HG02870 (cell line): ENCODE results near the gene NID2.

Experiments
- ATAC-seq: cut with Tn5 transposase; IDR thresholded peaks from one replicate; pipeline ENCODE4 v1.9.1; 2021; ENCODE audit warnings: mild to moderate bottlenecking, moderate library complexity; ENCODE audit not compliant: unreplicated experiment

NID2 gene

DNA sequence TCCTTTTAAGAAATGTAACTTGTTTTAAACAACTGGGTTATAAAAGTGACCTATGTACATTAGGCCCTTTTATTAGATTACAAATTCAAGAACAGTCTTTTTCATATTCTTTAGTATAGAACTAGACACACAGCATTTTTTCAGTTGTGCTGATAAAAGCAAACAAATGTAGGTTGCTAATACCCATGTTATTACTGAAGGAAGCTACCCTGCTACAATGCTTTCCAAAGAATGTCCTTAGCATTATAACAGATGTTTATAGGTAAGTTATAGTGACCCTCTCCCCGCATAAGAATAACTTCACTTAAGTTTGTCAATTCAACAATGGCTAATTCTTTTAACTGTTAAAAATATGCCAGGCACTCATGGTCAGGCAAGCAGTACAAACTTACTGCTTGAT, 61.6 kb downstream of the NID2 start:
- no peak for ATAC-seq

GRCh38 chr14:52006361-52006760, 62.5 kb downstream of the NID2 start:
- ATAC-seq, result no peak

- ATAC-seq, result no peak
Measured at GRCh38 chr14:52005625-52006024, 63.2 kb downstream of the NID2 start.

DNA sequence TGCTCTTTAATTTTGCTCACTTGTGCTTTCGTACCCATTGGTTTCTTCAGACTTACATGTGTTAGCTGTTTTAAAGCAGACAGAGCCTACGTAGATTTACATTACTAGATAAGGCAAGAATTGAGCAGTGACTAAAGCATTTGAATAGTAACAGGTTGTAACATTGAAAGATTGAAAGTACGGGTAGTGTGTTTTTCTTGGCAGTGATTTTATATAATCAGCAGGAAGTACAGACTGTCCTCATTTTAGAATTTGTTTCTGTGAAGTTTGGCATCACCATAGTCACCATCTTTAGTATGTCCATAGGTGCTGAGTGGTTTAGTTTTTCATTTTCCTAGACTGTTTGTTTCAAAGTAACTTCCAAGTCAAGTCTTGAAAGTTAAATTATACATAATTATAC, 65.5 kb downstream of the NID2 start:
- no peak for ATAC-seq

DNA sequence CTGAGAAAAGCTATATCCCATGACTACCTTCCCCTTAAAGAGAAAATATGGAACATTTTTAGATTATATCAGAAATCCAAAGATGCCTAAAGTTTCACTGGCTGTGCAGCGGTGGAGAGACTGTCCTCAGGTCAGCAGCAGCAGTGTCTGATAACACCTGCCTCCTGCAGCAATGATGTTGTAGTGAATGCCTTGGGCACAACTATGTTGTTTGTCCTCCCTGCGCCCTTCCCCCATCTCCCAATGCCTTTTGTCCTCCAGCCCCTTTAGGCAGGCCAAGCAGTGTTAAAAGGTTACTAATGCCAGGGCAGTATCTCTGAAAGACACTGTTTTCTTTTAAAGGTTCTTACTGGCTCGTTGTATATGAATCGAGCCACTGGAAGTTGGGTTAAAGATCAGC, 66.3 kb downstream of the NID2 start:
- no peak for ATAC-seq

DNA sequence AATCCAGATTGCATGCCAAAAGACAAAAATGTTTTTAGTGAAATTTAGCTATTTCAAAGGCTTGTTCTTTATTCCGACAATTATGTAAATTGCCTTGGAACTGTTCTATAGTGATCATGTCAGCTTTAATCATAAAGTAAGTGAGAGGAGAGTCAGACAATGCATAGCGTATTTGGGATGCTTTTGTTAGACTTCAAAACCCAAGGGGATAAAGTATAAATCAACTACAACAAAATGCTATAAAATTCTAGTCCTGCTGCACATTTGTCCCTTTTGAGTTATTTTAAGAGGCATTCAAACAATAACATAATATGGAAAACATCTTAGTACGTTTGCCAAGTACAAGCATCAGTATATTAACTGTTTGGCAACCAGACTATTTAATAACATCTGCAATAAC, 68.2 kb downstream of the NID2 start:
- no peak for ATAC-seq

DNA sequence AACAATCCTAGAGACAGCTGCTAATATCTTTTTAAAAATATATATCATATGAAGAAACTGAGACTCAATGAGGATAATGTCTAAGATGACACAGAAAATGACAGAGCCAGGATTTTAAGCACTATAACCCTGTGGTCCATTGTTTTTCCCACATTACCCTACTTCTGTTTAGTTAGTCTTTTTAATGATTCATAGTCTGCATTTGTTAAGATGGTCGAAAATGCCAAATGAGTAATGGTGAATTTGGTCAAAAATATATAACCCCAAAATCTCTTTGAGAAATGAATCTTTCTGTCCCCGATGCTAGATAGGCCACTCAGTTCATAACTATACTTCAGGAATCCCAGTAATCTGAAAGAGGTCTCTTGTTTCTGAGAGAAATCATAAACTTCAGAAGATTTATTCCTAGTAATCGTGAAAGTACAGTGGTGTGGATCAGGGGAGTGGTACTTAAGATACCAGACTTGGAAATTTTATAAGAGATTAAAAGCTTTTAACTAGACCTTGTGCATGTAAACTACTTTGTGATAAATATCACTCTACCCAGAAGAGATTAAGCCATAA, 68.8 kb downstream of the NID2 start:
- ATAC-seq, result no peak

DNA sequence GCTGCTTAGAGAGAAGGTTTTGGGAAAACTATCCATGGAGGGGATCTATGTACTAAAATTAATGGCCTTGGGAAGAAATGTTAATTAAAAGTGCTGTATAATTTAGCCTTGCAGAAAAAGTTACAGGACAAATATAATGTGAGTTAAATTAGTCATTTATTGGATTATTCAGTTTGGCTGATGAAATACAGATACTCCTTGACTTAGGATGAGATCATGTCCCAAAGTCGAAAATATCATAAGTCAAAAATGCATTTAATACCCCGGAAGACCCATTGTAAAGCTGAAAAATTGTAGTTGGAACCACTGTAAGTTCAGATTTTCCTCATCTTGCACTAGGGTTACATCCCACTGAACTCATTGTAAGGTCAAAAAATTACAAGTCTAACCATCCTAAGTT, 69.8 kb downstream of the NID2 start:
- ATAC-seq, result no peak

GRCh38 chr14:51998348-51998747, 70.5 kb downstream of the NID2 start:
- no peak for ATAC-seq

- no peak for ATAC-seq
Measured at GRCh38 chr14:51996148-51996746, 72.6 kb downstream of the NID2 start.

GRCh38 chr14:51993285-51993920, 75.5 kb downstream of the NID2 start:
- ATAC-seq, result no peak

DNA sequence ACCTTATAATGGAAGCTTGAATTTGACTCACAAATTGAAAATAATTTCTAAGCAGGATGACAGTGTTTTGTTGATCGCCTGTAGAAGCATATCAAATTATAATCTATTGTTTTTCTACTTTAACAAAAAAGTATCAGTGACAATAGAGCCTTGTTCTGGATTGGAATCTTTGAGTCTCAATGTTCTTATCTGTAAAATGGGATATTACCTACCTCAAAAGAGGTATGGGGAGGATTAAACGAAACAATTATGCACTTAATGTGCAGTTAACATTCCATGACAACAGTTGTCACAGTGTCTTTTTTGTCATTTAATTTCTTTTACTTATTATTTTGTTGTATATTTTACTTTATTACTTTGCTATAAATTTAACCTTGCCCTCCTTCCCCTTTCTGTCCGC, 78.4 kb downstream of the NID2 start:
- ATAC-seq, result no peak

- peak; percentile 87 for ATAC-seq
Measured at GRCh38 chr14:51989293-51990234, 79.3 kb downstream of the NID2 start, which contains the start of gene RTRAF. Gene RTRAF (plus strand): TSS chr14:51989546. CDS start chr14:51989640, 94 bp downstream.

GRCh38 chr14:51988221-51988620, 80.6 kb downstream of the NID2 start:
- ATAC-seq, result no peak

DNA sequence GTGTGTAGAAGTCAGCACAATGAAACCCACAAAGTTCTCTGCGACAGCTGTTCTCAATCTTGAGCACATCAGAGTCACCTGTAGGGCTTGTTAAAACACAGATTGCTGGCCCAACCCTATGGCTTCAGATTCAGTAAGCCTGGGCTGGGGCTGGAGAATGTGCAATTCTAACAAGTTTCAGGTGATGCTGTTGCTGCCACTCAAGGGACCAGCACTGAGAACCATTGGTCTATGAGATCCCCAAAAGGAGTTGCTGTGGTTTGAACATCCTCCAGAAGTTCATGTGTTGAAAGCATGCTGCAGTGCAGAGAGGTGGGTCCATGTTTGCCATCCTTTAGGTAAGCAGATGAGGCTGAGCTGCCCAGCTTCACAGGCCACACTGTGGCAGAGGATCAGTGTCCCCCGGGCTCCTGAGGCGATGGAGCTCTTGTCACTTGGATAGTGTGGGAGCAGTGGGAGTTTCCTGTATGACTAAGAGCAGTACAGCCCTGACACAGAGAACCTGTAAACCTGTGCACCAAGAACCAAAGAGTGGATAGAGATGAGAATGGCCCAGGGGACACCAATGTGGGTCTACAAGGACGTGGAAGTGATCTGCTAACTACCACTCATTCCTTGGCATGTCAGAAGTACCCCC, 87.5 kb downstream of the NID2 start:
- peak; percentile 70 for ATAC-seq

- no peak for ATAC-seq
Measured at GRCh38 chr14:51979088-51979709, 89.7 kb downstream of the NID2 start.

- ATAC-seq, result no peak
Measured at GRCh38 chr14:51978681-51979085, 90.2 kb downstream of the NID2 start.

- no peak for ATAC-seq
Measured at GRCh38 chr14:51977075-51977474, 91.8 kb downstream of the NID2 start.

DNA sequence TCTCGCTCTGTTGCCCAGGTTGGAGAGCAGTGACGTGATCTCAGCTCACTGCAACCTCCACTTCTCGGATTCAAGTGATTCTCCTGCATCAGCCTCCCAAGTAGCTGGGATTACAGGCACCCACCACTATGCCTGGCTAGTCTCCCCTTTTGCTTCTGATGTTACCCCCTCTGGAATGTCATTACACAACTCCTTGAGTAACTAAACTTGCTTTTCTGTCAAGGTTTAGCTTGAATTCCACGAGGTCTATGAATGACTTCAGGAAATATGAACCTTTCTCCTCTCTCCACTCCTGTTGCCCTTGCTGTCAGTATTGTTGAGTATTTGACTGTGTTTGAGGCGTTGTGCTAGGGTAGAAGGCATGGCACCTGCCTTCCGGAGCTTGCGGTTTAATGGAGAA, 96.3 kb downstream of the NID2 start:
- no peak for ATAC-seq

DNA sequence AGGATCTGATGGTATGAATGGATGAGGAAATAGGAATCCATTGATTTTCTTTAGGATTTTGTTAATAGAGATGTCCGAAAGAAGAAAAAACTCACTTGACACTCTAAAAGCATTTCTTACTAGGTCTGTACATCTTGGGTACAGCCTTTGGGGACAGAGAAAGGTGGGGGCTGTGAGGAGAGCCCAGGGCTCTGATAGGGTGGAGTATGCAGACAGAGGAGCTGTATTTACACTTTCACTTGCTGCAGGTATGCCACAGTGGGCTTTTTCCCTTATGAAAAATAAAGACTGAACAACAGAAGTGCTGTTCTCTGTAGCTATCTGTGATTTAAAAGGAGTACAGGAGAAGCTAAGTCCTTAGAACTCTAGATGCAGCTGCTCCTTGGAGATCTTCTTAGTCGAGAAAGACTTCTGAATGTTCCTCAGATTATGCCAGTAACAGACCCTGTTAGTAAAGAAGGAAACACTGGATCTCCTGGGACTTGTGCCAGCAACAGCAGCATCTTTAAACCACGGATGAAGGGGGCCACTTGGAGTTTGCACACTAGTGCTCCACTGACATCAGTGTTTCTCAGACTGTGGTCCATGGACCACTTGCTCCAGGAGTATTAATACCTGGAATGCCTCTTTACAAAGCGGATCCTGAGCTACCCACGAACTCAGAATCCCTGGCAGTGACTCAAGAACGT, 98.9 kb downstream of the NID2 start:
- no peak for ATAC-seq
